NCI-H128 (cell line): ENCODE data around the gene NUDT1.
"Not testable (repeated sequence)": the region's sequence is repeated elsewhere in the genome, so short reads cannot be mapped to it uniquely, and the experiment has no call there.

Source experiments
- DNase-seq: peaks from one replicate; lab custom pipeline; 2025; ENCODE audit not compliant: unreplicated experiment; lab: John Stamatoyannopoulos, UW

NUDT1 gene

DNA sequence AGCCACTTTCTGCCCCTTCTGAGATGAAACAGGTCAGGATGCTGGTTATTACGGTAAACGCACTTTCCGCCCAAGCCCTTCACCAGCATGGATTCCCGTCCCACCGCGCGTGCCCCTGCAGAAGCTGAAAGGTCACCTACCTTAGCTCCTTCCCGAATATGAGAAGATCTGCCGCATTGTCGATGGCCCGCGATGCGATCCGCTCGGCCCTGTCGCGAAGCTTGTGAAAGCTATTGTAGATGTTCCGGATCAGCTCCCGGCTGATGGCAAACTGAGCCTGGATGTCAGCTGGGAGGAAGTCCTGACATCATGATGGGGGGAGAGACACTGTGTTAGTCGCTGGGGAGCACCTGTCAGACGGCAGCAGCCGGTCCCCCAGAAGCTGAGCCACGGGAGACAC is 22.1 kb downstream of the NUDT1 start:
- no peak for DNase-seq

DNA sequence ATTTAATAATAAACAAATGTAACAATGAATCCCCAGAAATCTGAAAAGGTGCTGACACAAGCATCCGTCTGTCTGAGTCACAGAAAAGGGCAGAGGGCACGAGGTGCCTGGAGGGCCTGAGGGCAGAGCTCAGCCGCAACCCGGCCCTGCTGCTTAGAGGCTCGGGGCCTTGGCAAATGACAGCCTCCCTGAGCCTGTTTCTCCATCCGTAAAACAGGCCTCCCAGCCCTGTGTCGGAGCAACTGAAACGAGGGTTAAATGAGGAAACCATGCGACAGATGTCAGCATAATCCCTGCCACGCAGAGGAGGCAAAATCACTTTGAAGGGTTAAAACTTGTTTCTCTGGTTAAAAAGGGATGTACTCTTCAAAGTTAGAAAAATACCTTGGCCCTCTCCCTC is 24.9 kb downstream of the NUDT1 start:
- DNase-seq = no peak

DNA sequence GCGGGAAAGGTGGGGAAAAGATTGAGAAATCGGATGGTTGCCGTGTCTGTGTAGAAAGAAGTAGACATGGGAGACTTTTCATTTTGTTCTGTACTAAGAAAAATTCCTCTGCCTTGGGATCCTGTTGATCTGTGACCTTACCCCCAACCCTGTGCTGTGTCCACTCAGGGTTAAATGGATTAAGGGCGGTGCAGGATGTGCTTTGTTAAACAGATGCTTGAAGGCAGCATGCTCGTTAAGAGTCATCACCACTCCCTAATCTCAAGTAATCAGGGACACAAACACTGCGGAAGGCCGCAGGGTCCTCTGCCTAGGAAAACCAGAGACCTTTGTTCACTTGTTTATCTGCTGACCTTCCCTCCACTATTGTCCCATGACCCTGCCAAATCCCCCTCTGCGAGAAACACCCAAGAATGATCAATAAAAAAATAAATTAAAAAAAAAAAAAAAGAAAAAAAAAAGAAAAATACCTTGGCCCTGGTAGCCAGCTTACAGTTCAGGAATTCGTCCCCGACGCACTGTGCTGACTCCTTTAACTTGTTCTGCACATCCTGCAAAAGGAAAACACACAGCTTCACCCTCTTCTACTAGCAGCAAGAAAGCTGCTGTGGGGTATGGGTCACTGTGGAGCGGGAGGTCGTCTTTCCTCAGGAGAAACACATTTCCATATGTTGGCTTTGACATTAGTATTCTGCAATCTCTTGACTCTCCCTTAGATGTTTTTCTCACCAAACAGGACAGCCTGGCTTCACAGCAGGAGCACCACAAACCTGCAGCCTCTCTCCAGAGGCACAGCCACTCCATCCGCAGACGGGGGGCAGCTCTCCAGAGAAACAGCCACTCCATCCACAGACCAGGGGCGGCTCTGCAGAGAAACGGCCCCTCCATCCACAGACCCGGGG is 27.3 kb downstream of the NUDT1 start:
- DNase-seq = not testable (repeated sequence)

DNA sequence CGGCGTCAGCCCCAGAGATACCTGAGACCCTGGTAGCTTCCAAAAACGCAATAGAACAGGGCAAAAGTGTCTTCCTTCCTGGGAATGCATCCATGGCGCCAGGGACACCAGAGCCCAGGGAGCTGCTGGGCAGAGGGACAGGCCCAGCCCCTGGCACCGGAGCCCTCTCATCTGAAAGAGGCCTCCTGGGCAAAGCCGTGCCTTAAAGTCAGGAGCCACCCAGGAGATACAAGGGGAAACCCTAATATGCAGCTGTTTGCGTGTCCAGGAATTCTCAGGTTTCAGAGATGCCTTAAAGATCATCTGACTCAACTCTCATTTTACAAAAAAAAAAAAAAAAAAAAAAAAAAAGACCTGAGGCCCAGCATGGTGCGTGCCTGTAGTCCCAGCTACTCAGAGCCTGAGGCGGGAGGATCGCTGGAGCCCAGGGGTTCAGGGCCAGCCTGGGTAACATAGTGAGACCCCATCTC is 28.0 kb downstream of the NUDT1 start:
- DNase-seq = no peak

DNA sequence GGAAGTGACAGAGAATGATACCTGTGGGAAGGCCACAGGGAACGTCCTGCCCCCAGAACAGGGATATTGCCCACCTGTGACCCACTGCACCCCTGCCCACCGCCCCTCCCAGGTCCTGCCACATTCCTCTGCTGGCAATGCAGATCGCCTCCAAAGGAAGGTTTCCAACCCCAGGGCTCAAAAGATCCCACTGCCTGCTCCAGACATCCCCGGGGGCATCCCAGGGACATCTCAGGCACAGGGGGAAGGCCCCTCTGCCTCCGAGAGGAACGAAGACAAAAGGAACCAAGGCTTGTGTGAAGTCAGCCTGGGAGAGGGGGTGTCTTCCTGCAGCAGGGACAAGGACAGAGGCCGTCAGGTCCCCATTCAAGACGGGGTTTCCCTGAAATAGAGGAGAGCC is 28.5 kb downstream of the NUDT1 start:
- DNase-seq = no peak

DNA sequence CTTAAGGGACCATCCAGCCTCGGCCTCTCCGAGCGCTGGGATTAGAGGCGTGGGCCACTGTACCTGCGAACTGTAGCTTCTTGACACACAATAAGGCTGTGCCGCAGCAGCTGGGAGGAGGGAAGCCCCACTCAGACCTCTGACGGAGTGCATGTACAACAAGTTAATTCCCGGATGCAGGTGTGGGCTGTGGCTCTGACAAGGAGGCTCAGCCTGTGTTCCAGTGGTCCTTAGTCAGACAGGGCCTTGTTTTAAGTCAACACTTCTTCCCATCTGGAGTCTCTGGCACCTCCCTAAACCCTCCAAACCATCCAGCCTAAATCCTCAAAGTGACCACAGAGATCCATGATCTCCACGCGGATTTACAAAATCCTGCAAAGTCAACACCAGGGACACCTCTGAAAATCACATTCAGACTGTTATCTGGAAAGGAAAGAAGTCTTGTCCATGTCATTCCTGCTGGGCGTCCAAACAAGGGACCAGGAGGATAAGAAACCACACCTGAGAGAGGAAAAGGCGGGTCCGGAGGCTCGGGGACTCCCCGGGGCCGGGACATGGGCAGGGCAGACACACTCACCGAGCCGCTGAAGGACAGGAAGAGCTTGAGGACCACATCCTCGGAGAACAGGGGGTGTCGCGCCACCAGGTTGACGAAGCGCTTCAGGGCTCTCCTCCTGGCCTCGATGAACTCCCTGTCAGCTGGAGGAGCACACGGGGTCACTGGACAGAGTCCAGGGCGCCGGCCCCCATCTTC is 29.4 kb downstream of the NUDT1 start:
- DNase-seq = no peak

DNA sequence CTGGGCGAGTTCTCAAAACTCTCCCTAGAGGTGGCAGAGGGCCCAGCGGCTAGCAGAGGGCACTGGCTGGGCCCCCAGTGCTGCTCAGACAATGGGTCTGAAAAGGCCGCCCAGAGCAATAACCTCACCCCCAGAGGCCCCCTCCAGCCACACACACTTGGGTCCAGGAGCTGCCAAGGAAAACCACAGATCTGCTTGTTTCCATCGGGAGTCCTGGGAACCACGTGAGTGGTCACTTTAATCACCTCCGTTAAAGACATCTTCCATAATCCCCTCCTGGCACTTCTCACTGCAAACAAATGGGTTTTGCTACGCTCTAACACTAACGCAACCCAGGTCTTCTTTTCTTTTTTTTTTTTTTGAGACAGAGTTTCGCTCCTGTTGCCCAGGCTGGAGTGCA is 30.0 kb downstream of the NUDT1 start:
- DNase-seq = no peak

DNA sequence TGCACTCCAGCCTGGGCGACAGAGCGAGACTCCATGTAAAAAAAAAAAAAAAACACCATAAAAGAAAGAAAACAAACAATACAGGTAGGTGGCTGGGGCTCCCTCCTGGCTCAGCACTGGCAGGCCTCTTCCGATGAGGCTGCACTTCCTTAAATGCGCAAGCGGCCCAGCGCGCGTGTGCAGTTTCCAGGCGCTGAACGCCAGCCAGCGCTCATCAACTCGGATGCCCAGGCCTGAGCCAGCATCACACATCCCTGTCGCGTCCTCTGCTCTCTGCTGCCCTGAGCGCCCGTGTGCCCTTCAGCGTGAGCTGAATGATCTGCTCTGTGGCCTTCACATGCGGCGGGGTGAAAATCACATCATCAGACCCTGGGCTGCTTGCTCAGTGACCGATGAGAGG is 31.8 kb downstream of the NUDT1 start:
- no peak for DNase-seq

DNA sequence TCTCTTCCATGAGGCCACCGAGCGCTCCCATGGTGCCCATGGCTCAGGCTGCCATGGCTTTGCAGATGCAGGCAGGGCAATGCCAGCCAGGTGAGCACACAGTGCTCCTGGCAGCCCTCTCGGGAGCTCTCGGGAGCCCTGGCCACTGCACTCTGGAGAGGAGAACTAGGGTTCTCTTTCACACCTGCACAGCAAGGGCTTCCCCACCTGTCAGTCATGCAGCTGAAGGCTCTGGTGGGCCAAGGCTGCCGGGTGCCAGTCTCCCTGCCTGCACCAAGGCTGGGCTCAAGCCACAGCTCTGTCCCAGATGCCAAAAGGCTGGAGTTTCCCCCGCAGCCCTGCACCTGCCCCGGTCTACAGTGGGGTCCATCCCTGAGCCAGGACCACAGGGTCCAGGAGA is 32.6 kb downstream of the NUDT1 start:
- DNase-seq = no peak

DNA sequence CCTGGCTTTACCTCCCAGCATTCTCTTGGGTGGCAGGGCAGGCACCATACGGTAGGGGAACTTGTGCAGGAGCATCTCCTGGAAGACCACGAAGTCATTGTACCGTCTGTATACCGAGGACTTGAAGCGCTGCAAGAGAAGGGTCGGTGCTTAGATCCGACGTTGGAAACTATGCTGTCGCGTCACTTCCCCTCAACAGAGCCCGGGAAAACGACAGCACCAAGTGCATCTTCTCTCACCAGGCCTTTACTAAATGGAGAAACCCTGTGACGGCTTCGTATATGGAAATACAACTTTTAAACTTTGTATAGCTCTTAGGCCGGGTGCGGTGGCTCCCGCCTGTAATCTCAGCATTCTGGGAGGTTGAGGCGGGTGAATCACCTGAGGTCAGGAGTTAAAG is 33.1 kb downstream of the NUDT1 start:
- no peak for DNase-seq

DNA sequence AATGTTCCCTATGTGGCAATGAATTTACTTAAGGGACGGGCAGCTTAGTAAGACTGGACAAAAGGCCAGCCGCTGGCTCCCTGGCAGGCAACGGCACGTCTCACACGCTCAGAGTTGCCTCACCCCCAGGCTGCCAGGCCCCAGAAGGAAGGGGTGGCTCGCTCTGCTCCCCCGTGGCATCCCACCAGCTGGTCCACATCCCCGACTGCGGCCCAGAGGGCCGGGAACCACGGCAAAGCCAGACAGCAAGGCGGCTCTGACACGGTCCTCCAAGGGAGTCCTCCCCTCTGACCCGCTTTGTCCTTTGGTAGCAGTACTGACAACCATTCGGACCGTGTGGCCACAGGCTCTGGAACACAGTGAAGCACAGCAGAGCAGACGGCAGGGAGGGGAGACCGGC is 34.1 kb downstream of the NUDT1 start:
- DNase-seq = no peak

DNA sequence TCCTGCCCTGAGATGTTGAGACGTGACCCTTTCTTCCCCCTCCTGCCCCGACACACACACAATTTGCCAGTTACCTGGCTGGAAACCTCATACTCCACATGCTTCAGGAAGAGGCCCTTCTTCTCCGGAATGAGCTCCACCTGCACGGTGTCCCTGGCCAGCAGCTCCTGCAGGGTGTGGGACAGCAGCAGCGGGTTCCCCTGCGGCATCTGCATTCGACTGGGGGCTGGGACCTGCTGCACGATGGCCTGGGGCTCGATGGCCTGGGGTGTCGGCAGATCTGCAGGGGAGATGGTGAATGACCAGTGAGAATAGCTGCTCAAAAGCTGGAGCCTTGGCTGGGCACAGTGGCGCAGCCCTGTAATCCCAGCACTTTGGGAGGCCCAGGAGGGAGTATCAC is 36.0 kb downstream of the NUDT1 start:
- no peak for DNase-seq

DNA sequence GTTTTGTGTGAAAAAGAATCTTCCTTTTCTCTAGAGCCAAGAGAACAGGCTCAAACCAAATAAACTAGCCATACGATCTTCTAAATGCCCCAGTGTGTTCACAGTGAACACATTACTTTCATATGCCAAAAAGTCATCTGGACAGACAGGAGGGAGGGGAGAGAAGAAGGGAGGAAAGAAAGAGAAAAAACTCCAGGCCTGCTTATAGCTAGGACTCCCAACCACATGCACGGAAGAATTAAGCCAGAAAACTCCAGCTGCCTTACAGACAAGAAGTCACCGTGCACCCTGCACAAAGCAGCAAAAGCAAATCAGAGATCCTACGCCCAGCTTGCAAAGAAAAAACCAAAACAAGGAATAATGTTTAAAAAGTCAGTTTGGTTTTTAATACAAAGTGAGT is 37.9 kb downstream of the NUDT1 start:
- DNase-seq = no peak

DNA sequence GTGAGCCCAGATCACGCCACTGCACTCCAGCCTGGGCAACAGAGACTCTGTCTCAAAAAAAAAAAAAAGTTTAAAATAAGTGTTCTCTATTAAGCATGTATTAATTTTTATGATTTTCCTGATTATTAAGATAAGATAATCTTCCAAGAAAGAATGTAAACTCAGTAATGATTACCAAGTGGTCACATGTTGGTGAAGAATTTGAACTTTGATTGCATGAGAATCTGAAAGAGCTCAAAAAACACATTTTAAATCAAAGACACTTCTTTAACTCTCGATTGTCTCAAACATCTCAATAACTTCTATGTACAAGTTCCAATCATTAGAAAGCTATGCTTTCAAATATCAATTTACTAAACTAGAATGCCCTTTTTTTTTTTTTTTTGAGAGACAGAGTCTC is 38.4 kb downstream of the NUDT1 start:
- no peak for DNase-seq

DNA sequence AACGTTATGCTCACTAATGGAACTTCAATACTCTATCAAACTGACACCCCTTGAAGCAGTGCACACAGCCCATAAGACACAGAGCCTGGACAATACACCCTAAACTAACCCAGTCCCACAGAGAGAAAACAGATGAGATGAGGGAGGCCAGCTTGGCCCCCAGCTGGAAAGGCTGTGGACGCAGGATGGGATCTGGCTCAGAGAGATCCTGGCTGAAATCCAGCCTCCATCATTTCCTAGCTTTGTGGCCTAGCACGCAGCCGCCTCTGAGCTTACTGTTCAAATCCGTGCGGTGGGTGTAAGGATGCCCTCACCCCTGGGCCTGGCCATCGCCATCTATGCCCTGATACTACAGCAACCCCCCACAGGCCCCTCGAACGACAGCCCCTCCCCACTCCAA is 39.5 kb downstream of the NUDT1 start:
- DNase-seq = no peak

DNA sequence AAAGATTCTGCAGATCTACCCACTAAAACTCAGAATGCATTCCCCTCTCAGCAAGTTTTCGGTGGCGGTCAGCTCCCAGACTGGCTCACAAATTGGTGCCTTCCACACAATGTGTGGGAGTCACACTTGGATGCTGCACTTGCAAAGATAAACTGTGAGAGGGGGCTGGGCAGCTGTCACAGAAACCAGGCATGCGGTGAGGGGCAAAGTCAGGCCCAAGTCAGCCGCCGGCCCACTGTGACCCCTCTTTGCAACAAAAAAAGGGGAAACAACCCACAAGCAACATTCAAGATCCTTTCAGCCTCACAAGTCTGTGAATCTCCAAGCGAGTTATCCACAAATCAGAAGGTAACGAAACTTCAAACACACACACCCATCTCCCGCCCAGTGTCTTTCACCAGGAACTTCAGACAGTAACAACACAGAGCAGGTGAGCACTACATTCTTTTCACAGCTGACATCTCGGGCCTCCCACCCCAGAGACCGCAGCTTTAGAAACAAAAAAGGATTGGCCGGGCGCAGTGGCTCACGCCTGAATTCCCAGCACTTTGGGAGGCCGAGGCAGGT is 40.2 kb downstream of the NUDT1 start:
- DNase-seq = no peak

DNA sequence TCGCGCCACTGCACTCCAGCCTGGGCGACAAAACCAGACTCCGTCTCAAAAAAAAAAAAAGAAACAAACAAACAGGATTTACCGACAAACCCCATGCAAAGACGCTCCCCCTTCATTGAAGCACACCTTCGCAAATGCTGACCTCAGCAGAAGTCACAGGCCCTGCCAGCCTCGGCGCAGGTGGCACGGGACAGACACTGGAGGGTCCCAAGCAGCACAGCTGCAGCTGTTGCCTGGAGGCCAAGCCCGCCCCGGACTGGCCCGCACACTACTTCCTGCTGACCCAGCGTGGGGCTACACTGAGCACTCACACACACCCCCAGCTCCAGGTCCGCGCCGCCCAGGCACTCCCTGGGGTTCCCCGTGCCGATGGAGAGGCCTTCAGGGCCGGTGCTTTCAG is 41.0 kb downstream of the NUDT1 start:
- no peak for DNase-seq

DNA sequence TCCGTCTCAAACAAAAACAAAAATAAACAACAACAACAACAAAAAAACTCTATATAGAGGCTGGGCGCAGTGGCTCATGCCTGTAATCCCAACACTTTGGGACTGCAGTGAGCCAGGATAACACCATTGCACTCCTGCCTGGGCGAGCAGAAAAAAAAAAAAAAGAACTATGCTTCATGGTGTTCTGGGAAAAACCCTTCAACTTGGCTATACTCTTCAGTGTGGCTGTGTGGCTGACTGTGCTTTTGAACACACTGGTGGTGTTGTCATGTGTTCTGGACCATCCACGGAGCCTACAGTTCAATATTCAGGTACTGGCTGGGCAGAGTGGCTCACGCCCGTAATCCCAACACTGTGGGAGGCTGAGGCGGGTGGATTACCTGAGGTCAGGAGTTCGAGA is 45.7 kb downstream of the NUDT1 start:
- DNase-seq = no peak

DNA sequence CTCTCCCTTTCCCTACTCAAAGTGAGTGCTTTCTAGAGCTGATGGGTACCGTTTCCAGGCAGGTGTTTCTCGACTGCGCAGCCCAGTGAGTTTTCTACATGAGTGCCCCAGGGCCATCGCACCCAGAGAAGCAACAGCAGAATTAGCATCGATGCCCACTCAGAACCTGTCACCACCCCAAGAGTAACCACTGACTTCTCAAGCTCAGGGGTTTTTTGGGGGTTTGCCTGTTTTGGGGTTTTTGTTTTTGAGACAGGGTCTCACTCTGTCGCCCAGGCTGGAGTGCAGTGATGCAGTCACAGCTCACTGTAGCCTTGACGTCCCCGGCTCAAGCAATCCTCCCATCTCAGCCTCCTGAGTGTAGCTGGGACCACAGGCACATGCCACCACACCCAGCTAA is 46.5 kb downstream of the NUDT1 start:
- DNase-seq = no peak

DNA sequence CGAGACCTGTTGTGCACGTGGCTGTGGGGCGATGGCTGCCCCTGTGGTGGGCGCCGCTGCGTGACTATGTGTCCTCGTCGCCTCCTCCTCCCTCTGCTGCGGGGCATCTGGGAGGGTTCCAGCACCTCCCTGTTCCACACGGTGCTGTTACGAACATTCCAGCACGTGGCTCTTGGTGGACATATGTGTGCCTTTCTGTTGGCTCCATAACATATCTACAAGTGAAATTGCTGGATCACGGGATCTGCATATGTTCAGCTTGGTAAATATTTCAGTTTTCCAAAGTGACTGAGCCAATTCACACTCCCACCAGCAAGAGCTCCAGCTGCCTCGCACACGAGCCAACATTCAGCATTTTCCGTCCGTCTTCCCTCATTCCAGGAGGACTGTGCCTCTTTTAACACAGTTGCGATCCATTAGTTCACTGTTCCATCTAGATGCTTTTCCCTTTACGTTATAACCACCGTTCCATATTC is 47.1 kb downstream of the NUDT1 start:
- DNase-seq = no peak

DNA sequence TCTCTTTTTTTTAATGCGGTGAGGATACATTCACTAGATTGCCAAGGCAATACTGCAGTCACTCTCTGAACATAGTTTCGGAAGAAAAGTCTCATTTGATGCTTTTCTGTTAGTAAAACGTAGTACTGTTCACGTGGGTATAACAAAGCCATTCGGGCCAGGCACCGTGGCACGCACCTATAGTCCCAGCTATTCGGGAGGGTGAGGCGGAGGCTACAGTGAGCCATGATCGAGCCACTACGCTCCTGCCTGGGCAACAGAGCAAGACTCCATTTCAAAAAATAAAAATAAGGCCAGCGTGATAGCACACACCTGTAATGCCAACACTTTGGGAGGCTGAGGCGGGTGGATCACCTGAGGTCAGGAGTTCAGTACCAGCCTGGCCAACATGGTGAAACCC is 47.6 kb downstream of the NUDT1 start:
- no peak for DNase-seq

DNA sequence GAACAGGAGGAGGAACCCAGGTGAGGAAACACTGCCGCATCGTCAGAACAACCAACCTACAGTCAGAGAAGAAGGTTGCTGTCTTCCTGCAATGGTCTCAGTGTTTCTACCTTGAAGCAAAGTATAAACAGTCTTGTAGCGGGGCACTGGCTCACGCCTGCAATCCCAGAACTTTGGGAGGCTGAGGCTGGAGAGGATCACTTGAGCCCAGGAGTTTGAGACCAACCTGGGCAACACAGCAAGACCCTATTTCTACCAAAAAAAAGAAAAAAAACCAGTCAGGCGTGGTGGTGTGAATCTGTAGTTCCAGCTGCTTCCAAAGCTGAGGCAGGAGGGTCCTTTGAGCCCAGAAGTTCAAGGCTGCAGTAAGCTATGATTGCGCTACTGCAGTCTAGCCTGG is 48.9 kb downstream of the NUDT1 start:
- DNase-seq = no peak
